WTC11 (cell line): ENCODE data around the gene SIT1. TPM values are rescaled to one million over a fixed set of nuclear protein-coding genes. Genes with fewer than 3 reads are reported as not detected.

ENCODE experiments used
- ATAC-seq: fragments of 200-7000 bp; cut with Tn5 transposase; 2 replicates; pipeline ENCODE4 v1.10.0; 2021; ENCODE audit warnings: mild to moderate bottlenecking, moderate library complexity
- CTCF ChIA-PET: fragments of 300-600 bp; sonication (Branson Sonifier 250); formaldehyde crosslinking; loops from one replicate; lab custom pipeline; 2021; ENCODE audit warnings: antibody characterized with exemption; lab: Charles Lee
- POLR2A ChIA-PET: fragments of 350-600 bp; sonication (Branson Sonifier 250); formaldehyde crosslinking; loops from one replicate; lab custom pipeline; 2021; ENCODE audit warnings: antibody characterized with exemption; lab: Charles Lee
- DNase-seq: peaks from one replicate; pipeline ENCODE4 v3.0.0; 2021; ENCODE audit warnings: low spot score
- H3K27ac Mint-ChIP-seq: 2 replicates; pipeline ENCODE4 v1.8.0; 2021; ENCODE audit warnings: mixed read lengths
- H3K27me3 Mint-ChIP-seq: 2 replicates; pipeline ENCODE4 v1.8.0; 2021; ENCODE audit warnings: low read depth, mild to moderate bottlenecking, moderate library complexity, mixed read lengths
- H3K36me3 Mint-ChIP-seq: 2 replicates; pipeline ENCODE4 v1.8.0; 2021; ENCODE audit warnings: mixed read lengths
- H3K4me1 Mint-ChIP-seq: 2 replicates; pipeline ENCODE4 v1.8.0; 2022; ENCODE audit warnings: mixed read lengths
- H3K4me3 Mint-ChIP-seq: 2 replicates; pipeline ENCODE4 v1.8.0; 2021; ENCODE audit warnings: mild to moderate bottlenecking, moderate library complexity, mixed read lengths
- H3K9me3 Mint-ChIP-seq: 2 replicates; pipeline ENCODE4 v1.8.0; 2021; ENCODE audit warnings: mixed read lengths
- AFF4 ChIP-seq: sonication (generic); formaldehyde crosslinking; IDR thresholded peaks from 2 replicates; pipeline ENCODE4 v1.8.1; 2023; ENCODE audit warnings: mild to moderate bottlenecking, missing genetic modification reagents, borderline replicate concordance
- ELF4 ChIP-seq: sonication (generic); formaldehyde crosslinking; IDR thresholded peaks from 2 replicates; pipeline ENCODE4 v1.8.1; 2022; ENCODE audit warnings: low read depth, mild to moderate bottlenecking, moderate library complexity, missing genetic modification reagents
- ERG ChIP-seq: fragments of 250-450 bp; sonication (Bioruptor Pico); IDR thresholded peaks from 2 replicates; pipeline ENCODE4 v1.8.0; 2021; ENCODE audit warnings: mild to moderate bottlenecking
- FOXJ3 ChIP-seq: sonication (generic); formaldehyde crosslinking; IDR thresholded peaks from 2 replicates; pipeline ENCODE4 v1.9.0; 2021; ENCODE audit warnings: missing genetic modification reagents, mild to moderate bottlenecking, borderline replicate concordance
- IRF1 ChIP-seq: sonication (generic); formaldehyde crosslinking; IDR thresholded peaks from 2 replicates; pipeline ENCODE4 v1.8.0; 2023; ENCODE audit warnings: missing genetic modification reagents
- NFATC4 ChIP-seq: fragments of 250-450 bp; sonication (Bioruptor Pico); IDR thresholded peaks from 2 replicates; pipeline ENCODE4 v1.9.0; 2021; ENCODE audit warnings: mild to moderate bottlenecking
- NR3C1 ChIP-seq: sonication (generic); formaldehyde crosslinking; conservative IDR thresholded peaks from 2 replicates; pipeline ENCODE4 v1.8.1; 2023; ENCODE audit warnings: low read depth, mild to moderate bottlenecking, missing genetic modification reagents
- RORB ChIP-seq: fragments of 250-450 bp; sonication (Bioruptor Pico); IDR thresholded peaks from 2 replicates; pipeline ENCODE4 v1.9.0; 2021; ENCODE audit warnings: mild to moderate bottlenecking
- SP1 ChIP-seq: sonication (generic); formaldehyde crosslinking; conservative IDR thresholded peaks from 2 replicates; pipeline ENCODE4 v1.8.1; 2022; ENCODE audit warnings: missing genetic modification reagents
- TEAD4 ChIP-seq: sonication (generic); formaldehyde crosslinking; IDR thresholded peaks from 2 replicates; pipeline ENCODE4 v1.8.0; 2022; ENCODE audit warnings: mild to moderate bottlenecking, missing genetic modification reagents
- ZBTB43 ChIP-seq: sonication (generic); formaldehyde crosslinking; IDR thresholded peaks from 2 replicates; pipeline ENCODE4 v1.8.1; 2023; ENCODE audit warnings: mild to moderate bottlenecking, missing genetic modification reagents
- ZNF532 ChIP-seq: fragments of 250-450 bp; sonication (Bioruptor Pico); IDR thresholded peaks from 2 replicates; pipeline ENCODE4 v1.9.0; 2021; ENCODE audit warnings: mild to moderate bottlenecking, borderline replicate concordance
- total RNA-seq: library from RNA; stranded (reverse); gene quantifications from 3 replicates; pipeline ENCODE4 v1.2.3, GENCODE V29; 2021

The SIT1 gene
- total RNA-seq, 1 experiment from 2014 or later, result 4.1 TPM

- TF ChIP-seq ZBTB43 (CRISPR knock-in tag) (no peak), RORB (no peak), AFF4 (no peak)
- TF ChIP-seq, all 79 proteins: peak for 0
These were observed 31.6 kb downstream of the SIT1 start (continued) for GRCh38 chr9:35618854-35619799.

GRCh38 chr9:35618325-35618727, 32.4 kb downstream of the SIT1 start, which contains the start of gene CD72:
TSS of gene CD72 (minus strand) at chr9:35618413. CDS start at chr9:35618303, 110 bp downstream.
- Mint-ChIP-seq H3K36me3 (no peaks in the 10 kb centered on the region), H3K27me3 (peaks cover 61% of the 10 kb centered on the region), H3K4me3 (peak within 1 kb of the TSS; percentile 73), H3K27ac (no peak within 1 kb of the TSS), H3K4me1 (peaks cover 9% of the 10 kb centered on the region), H3K9me3 (no peaks in the 10 kb centered on the region)
- POLR2A ChIA-PET, result no interaction called here
- CTCF ChIA-PET, result interaction anchor here (0.9 to 1.9 kb wide), 2 partner anchors 14 to 19 kb away, joined by 3 to 6 read pairs; no protein-coding TSS in a partner anchor
- TF ChIP-seq FOXJ3 (CRISPR knock-in tag) (no peak), SP1 (no peak)
- no peak for ATAC-seq
- DNase-seq, result no peak

- Mint-ChIP-seq H3K27me3 (peaks cover 64% of the 10 kb centered on the region), H3K4me1 (peaks cover 9% of the 10 kb centered on the region), H3K27ac (no peak overlapping the region), H3K36me3 (no peaks in the 10 kb centered on the region), H3K9me3 (no peaks in the 10 kb centered on the region), H3K4me3 (peak overlapping the region; percentile 73)
- ChIA-PET CTCF (interaction anchor here (0.6 to 3.2 kb wide), 20 partner anchors 9 to 1113 kb away, joined by 3 to 36 read pairs (median 4); partner anchors contain the start of genes ARHGEF39, CCDC107, GBA2 and RGP1), POLR2A (interaction anchor here (0.7 to 1.5 kb wide), 5 partner anchors 10 to 73 kb away, joined by 3 to 4 read pairs (median 3); partner anchors contain the start of genes ARHGEF39 and TESK1)
- no peak for DNase-seq
- TF ChIP-seq NFATC4 (CRISPR knock-in tag), result no peak
- TF ChIP-seq NR3C1 (CRISPR knock-in tag), result no peak
- no peak for TF ChIP-seq RORB
- TF ChIP-seq IRF1 (CRISPR knock-in tag), result no peak
- TF ChIP-seq TEAD4 (CRISPR knock-in tag), result no peak
- no peak for TF ChIP-seq ELF4 (CRISPR knock-in tag)
- no peak for TF ChIP-seq ERG (CRISPR knock-in tag)
- TF ChIP-seq ZNF532 (CRISPR knock-in tag), result no peak
- no peak for ATAC-seq
These were observed 33.2 kb downstream of the SIT1 start for GRCh38 chr9:35617548-35617947.
